ENCODE data around the gene ITGA7.

GRCh38 chr12:55684761-55685370 is 22.8 kb downstream of the ITGA7 start:
- TF ChIP-seq POLR2AphosphoS5 (IDR thresholded peaks at IDR 0.05) (no peak), CTCF (IDR thresholded peaks at IDR 0.05) (no peak)
